ENCODE results near the gene ECE1.
"Not testable (repeated sequence)": the region's sequence is repeated elsewhere in the genome, so short reads cannot be mapped to it uniquely, and the experiment has no call there.

Gene ECE1

DNA sequence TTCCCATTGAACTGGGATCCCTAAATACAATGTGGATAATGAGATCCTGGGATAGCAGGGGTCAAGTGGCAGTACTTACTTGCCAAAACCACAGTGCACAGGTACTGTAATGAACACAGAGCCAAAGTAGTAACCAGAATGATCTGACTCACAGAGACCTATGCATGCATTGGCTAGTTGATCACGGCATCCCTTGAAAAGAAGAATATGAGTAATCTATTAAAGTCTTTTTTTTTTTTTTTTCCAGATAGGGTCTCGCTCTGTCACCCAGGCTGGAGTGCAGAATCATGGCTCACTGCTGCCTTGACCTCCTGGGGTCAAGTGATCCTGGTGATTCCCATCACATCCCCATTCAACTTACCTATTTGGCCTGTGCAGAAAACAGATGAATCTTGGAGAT is 84.1 kb downstream of the ECE1 start:
- TF ChIP-seq, protein P1, sequence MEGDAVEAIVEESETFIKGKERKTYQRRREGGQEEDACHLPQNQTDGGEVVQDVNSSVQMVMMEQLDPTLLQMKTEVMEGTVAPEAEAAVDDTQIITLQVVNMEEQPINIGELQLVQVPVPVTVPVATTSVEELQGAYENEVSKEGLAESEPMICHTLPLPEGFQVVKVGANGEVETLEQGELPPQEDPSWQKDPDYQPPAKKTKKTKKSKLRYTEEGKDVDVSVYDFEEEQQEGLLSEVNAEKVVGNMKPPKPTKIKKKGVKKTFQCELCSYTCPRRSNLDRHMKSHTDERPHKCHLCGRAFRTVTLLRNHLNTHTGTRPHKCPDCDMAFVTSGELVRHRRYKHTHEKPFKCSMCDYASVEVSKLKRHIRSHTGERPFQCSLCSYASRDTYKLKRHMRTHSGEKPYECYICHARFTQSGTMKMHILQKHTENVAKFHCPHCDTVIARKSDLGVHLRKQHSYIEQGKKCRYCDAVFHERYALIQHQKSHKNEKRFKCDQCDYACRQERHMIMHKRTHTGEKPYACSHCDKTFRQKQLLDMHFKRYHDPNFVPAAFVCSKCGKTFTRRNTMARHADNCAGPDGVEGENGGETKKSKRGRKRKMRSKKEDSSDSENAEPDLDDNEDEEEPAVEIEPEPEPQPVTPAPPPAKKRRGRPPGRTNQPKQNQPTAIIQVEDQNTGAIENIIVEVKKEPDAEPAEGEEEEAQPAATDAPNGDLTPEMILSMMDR (IDR thresholded peaks at IDR 0.05) = no peak
- Histone ChIP-seq H3K36me3 (no peaks in the 10 kb centered on the region), H3K9me3 (no peaks in the 10 kb centered on the region), H3K4me3 (no peak overlapping the region), H3K27ac (no peak overlapping the region), H3K27me3 (no peaks in the 10 kb centered on the region), H3K4me1 (no peaks in the 10 kb centered on the region)
- no peak for DNase-seq
- intact Hi-C loops (cut with DNase I; ENCODE audit: low total_unique reads) = no loop called here

DNA sequence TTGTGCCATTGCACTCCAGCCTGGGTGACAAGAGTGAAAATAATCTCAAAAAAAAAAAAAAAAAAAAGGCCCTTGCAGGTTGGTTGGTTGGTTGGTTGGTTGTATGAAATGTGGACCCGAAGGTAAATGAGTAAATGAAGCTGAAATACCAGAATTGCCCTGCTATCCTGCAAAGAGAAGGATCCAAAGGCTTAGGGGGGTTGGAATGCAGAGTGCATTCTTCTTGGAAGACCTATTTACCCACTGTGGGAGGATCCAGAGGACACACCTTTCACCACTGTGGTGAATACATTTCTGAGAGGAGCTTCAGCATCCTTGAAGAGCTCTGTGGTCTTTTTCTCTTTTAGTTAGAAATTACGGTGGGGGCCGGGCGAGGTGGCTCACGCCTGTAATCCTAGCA is 84.8 kb downstream of the ECE1 start:
- TF ChIP-seq, protein P1 (IDR thresholded peaks at IDR 0.05) = no peak
- DNase-seq = no peak
- H3K4me1 ChIP-seq = no peaks in the 10 kb centered on the region
- intact Hi-C loops (cut with DNase I; ENCODE audit: low total_unique reads) = no loop called here
- no peak overlapping the region for H3K27ac ChIP-seq
- H3K36me3 ChIP-seq = no peaks in the 10 kb centered on the region
- no peak overlapping the region for H3K4me3 ChIP-seq
- no peaks in the 10 kb centered on the region for H3K9me3 ChIP-seq
- no peaks in the 10 kb centered on the region for H3K27me3 ChIP-seq

DNA sequence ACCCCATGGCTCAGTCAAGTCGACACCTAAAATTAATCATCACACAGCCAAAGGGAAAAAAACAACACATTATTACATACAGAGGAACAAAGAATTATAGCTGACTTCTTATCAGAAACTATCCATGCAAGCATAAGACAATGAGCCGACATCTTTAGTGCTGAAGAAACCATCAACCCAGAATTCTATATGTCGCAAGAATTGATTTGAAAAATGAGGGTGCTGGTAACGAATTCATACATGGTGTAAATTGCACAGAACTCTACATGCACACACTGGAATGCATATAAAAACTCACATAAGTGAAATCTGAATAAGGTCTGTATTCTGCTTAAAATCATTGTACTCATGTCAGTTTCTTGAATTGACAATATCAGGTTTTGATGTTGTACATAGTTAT is 88.6 kb downstream of the ECE1 start:
- intact Hi-C loops (cut with DNase I; ENCODE audit: low total_unique reads) = no loop called here
- TF ChIP-seq, protein P1 (IDR thresholded peaks at IDR 0.05) = no peak
- DNase-seq = no peak

DNA sequence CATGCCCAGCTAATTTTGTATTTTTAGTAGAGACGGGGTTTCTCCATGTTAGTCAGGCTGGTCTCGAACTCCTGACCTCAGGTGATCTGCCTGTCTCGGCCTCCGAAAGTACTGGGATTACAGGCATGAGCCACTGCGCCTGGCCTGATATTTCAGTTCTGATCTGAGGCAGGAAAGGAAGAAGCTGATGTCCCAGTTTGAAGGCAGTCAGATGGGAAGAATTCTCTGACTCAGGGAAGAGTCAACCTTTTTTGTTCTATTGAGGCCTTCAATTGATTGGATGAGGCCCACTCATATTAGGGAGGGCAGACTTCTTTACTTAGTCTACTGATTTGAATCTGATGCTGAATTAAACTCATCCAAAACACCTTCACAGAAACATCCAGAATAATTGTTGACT is 89.0 kb downstream of the ECE1 start:
- H3K4me3 ChIP-seq; intact Hi-C loops (cut with DNase I; ENCODE audit: low total_unique reads); H3K27me3 ChIP-seq; H3K27ac ChIP-seq; H3K36me3 ChIP-seq; H3K9me3 ChIP-seq; DNase-seq; H3K4me1 ChIP-seq: not testable (repeated sequence)

More for the DNA sequence above, 88.6 kb downstream of the ECE1 start:
- Histone ChIP-seq H3K4me3 (no peak overlapping the region), H3K36me3 (no peaks in the 10 kb centered on the region), H3K27me3 (peaks cover 0 to 2% of the 10 kb centered on the region in 2 donors), H3K4me1 (no peaks in the 10 kb centered on the region), H3K27ac (no peak overlapping the region), H3K9me3 (no peaks in the 10 kb centered on the region)

DNA sequence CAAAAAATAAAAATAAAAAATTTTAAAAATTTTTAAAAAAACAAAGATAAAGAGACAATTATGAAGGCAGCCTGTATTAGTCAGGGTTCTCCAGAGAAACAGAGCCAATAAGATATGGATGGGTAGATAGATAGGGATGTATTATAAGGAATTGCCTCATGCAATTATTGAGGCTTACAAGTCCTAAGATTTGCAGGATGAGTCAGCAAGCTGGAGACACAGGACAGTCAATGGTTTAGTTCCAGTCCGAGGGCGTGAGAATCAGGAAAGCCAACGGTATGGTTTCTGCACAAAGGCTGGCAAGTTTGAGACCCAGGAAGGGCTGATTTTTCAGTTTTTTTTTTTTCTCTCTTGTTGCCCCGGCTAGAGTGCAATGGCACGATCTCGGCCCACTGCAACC is 89.5 kb downstream of the ECE1 start:
- Histone ChIP-seq H3K4me3 (no peak overlapping the region), H3K27me3 (peaks cover 0 to 2% of the 10 kb centered on the region in 2 donors), H3K4me1 (no peaks in the 10 kb centered on the region), H3K36me3 (no peaks in the 10 kb centered on the region), H3K27ac (no peak overlapping the region), H3K9me3 (no peaks in the 10 kb centered on the region)
- TF ChIP-seq, protein P1 (IDR thresholded peaks at IDR 0.05) = no peak
- DNase-seq = no peak
- intact Hi-C loops (cut with DNase I; ENCODE audit: low total_unique reads) = no loop called here

DNA sequence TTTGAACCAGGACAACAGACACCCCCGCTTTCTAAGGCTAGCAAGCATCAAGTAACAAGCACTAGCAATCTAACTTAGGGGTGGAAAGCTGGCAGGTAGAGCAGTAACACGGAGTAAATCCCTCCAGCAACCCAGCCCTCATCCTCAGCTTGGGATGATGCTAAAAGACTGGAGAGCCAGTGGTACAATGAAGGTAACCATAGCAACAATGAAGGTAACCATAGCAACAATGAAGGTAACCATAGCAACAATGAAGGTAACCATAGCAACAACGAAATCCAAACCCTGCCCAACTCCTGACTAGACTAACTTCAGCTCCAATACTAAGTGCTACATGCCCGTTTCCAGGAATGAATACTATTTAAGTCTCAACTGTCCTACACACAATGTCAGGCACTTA is 91.3 kb downstream of the ECE1 start:
- H3K27ac ChIP-seq = no peak overlapping the region
- intact Hi-C loops (cut with DNase I; ENCODE audit: low total_unique reads) = loop anchor here (10.0 kb wide), 1 partner anchor 414 kb away; the partner anchor contains the start of gene HP1BP3
- peaks cover 0 to 5% (median 0%) of the 10 kb centered on the region in 4 donors for H3K4me1 ChIP-seq
- no peaks in the 10 kb centered on the region for H3K9me3 ChIP-seq
- H3K36me3 ChIP-seq = no peaks in the 10 kb centered on the region
- DNase-seq = no peak
- peaks cover 0 to 2% of the 10 kb centered on the region in 2 donors for H3K27me3 ChIP-seq
- TF ChIP-seq, protein P1 (IDR thresholded peaks at IDR 0.05) = no peak
- no peak overlapping the region for H3K4me3 ChIP-seq
